H1 (cell line): ENCODE results near the gene VEGFC. TPM values are rescaled to one million over a fixed set of nuclear protein-coding genes. Genes with fewer than 3 reads are reported as not detected.

Experiments used
- BCL11A ChIP-seq, 2 experiments: IDR thresholded peaks; one replicate each; pipeline ENCODE4 v1.6.1; 2011; ENCODE audit warnings: low read depth in 2 of 2, low read length in 2 of 2, mild to moderate bottlenecking in 2 of 2
- FOSL1 ChIP-seq: IDR thresholded peaks from 2 replicates; pipeline ENCODE4 v1.6.1; 2011; ENCODE audit warnings: mild to moderate bottlenecking, low read depth, low read length, moderate library complexity; ENCODE audit not compliant: insufficient read depth
- HDAC6 ChIP-seq: IDR thresholded peaks from one replicate; pipeline ENCODE4 v1.7.1; 2012; ENCODE audit warnings: low read depth, mild to moderate bottlenecking, inconsistent platforms, low read length, moderate library complexity
- POLR2AphosphoS5 ChIP-seq: IDR thresholded peaks from 2 replicates; pipeline ENCODE4 v1.6.1; 2011; ENCODE audit warnings: low read depth, low read length
- polyA plus RNA-seq, 7 experiments: library from polyadenylated mRNA; depleted of rRNA in 3 of 7; stranded (reverse) in 5 of 7; unstranded in 2 of 7; fragments of >200 nt in 5 of 7; fragments of 200-250 nt in 2 of 7; gene quantifications; 1 replicate in 5 of 7; 2 replicates in 1 of 7; 4 replicates in 1 of 7; pipeline versions ENCODE4 v1.2.1 to v1.2.3, GENCODE V29; 2011 to 2013; ENCODE audit warnings: missing spikeins in 2 of 7, mixed read lengths in 2 of 7
- total RNA-seq: library from RNA; stranded (reverse); fragmentation: NEBNext Ultra II Directional; extraction: Animal tissue kit (Norgen Biotek cat#: 25700); gene quantifications from 2 replicates; pipeline ENCODE4 v1.2.1, GENCODE V29; 2021
- TF ChIP-seq, protein P1 (sequence below), 3 experiments: IDR thresholded peaks; 1 replicate in 2 of 3; 2 replicates in 1 of 3; pipeline versions ENCODE4 v1.5.1 to v1.6.1; 2011; ENCODE audit warnings: low read length in 3 of 3, mild to moderate bottlenecking in 3 of 3, inconsistent platforms in 2 of 3, low read depth in 1 of 3, moderate library complexity in 1 of 3; ENCODE audit not compliant: insufficient read depth in 1 of 3; ENCODE audit errors: control extremely low read depth in 1 of 3

Gene VEGFC
- total and polyA plus RNA-seq, 2 of the 8 experiments (the other 6 are each of a cell fraction or from before 2014, with no cell fraction given): 0.53 to 1.4 TPM

DNA sequence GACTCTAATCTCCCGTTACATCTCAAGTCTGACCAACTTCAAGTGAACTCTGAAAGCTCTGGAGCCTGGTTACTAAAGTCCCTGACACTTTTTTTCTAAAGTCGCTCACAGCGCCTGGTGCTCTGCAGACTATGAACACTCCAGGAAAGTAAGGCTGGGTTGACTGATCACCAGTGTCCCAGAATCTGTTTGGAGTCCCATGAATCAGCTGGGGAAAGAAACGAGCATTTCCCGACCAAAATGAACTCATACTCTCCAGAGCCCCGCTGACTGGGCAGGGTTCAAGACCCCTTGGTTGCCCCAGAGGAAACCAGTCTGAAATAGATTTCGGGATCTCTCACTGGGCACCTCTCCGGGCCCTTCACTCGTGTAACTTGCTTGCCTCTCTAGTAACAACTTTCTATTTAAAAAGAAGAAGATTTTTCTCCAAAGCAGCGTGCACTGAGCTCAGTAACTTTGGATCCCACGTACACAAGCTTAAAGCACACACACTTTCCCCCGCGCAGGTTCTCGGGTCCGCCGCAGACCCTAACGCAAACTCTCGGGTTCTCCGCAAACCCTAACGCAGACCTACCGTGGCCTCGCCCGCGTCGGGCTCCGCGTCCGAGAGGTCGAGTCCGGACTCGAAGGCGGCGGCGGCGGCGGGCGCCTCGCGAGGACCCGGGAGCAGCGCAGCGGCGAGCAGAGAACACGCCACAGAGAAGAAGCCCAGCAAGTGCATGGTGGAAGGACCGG is 964 bp downstream of the VEGFC start (continued):
- TF ChIP-seq, protein P1, sequence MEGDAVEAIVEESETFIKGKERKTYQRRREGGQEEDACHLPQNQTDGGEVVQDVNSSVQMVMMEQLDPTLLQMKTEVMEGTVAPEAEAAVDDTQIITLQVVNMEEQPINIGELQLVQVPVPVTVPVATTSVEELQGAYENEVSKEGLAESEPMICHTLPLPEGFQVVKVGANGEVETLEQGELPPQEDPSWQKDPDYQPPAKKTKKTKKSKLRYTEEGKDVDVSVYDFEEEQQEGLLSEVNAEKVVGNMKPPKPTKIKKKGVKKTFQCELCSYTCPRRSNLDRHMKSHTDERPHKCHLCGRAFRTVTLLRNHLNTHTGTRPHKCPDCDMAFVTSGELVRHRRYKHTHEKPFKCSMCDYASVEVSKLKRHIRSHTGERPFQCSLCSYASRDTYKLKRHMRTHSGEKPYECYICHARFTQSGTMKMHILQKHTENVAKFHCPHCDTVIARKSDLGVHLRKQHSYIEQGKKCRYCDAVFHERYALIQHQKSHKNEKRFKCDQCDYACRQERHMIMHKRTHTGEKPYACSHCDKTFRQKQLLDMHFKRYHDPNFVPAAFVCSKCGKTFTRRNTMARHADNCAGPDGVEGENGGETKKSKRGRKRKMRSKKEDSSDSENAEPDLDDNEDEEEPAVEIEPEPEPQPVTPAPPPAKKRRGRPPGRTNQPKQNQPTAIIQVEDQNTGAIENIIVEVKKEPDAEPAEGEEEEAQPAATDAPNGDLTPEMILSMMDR (IDR thresholded peaks at IDR 0.05; ENCODE audit: control extremely low read depth in 1 of 3, insufficient read depth in 1 of 3, low read depth in 1 of 3, low read length in 3 of 3): no peak
- TF ChIP-seq POLR2AphosphoS5: no peak
- no peak for TF ChIP-seq BCL11A (IDR thresholded peaks at IDR 0.05; ENCODE audit: low read depth in 2 of 2, low read length in 2 of 2)
- TF ChIP-seq HDAC6: no peak
- no peak for TF ChIP-seq FOSL1
